ENCODE measurements around the gene PRKCE.
"Not testable (repeated sequence)": the region's sequence is repeated elsewhere in the genome, so short reads cannot be mapped to it uniquely, and the experiment has no call there.

PRKCE gene

GRCh38 chr2:45896311-45896710, 244.8 kb downstream of the PRKCE start:
- no peak for DNase-seq

GRCh38 chr2:45897842-45898241, 246.4 kb downstream of the PRKCE start:
- no peak for DNase-seq

GRCh38 chr2:45898819-45899218, 247.3 kb downstream of the PRKCE start:
- no peak for DNase-seq

GRCh38 chr2:45899926-45900325, 248.5 kb downstream of the PRKCE start:
- no peak for DNase-seq

DNA sequence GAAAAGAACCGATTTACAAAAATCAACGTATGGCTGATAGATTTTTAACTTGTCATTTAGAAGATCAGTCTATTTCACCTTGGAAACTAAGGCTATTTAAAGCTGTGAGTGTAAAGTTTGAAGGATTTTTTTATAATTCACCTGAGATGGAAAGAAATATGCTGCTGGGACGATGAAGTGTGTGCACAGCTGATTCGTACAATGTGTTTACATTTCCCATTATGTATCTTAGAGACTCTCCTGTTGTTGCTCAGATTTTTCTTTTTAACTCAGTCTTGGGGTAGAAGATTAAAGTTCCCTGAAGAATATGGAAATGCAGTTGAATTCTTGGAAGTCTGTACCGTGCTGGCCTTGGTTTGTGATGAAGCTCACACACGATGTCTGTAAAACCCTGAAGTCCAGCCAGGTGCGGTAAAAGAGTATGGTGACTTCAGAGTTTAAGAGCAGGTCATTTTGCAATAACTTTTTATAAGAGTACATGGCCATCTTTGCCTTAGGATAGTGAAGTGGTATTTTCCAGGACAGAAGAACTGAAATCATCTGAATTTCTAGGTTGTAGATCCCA, 250.1 kb downstream of the PRKCE start:
- DNase-seq, result no peak

DNA sequence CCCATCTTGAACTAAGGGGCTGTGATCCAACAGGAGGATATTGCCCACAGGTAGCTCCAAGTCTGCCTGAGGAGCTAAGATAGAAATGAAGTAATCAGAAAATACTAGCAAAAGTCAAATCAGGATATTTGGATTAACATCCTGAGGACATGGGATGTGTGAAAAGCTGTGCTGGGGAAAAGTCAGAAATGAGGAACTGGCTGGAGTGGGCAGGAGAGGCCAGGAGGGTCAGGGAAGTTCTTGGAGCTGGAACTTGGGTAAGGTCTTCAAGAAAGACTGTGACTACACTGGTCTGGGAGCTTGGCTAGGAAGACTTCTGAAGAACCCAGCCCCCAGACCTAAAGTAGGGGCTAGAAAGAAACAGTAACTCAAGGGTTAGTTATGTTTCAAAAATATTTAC, 250.9 kb downstream of the PRKCE start:
- DNase-seq, result no peak

DNA sequence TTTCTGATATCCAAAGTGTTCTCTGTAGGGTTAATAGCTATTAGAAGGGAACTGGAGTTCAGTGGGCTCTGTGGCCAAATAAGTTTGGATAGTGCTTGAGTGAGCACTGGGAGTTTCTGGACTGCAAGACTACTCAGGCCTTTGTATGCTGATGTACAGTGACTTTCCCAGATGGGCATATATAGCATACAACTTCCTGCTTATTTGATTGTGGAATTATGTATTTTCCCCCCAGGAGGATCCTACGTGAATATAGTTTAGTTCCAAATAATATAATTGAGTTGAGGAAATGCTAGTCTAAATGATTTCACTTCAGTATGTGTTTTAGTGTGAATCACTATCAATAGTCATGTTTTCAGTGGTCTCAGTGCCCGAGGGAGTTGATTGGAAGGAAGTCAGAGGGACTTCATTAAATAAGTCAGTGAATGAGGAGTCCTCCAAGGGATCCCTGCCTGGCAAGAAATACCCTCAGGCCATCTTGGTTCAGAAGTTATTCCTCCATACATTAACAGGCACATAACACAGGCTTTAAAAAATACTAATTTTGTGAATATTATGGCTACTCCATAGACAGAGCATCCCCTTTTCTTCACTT, 251.4 kb downstream of the PRKCE start:
- DNase-seq, result no peak

- DNase-seq, result no peak
Measured at GRCh38 chr2:45904267-45904945, 252.9 kb downstream of the PRKCE start.

DNA sequence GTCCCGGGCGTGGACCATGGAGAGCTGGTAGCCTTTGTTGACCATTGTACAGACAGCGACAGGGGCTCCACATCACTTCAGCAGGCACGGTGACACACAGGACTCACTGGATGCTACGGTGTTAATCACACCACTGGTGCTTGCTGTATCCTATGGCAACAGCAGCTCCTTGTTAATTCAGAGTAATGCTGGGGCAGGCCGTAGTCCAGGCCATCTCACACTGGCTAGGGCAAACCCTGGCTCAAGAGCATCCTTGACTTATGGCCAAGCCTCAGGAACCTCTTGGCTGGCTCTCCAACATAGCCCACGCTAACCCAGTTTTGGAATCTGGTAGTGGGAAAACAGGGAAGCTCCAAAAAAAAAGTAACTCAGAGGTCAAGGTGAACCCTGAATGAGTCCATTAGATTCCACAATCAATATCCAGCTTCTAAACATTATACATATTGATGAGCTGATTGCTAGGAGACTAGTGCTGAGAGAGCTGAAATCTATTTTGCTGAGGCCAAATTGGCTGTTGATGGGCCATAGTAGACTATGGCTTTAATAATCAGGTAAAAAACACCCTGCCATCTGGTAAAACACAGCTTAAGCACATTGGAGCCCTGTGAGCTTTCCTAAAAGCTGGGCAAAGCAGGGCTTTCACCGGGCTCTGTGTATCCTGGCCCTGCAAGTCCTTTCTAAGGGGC, 253.6 kb downstream of the PRKCE start:
- no peak for DNase-seq

DNA sequence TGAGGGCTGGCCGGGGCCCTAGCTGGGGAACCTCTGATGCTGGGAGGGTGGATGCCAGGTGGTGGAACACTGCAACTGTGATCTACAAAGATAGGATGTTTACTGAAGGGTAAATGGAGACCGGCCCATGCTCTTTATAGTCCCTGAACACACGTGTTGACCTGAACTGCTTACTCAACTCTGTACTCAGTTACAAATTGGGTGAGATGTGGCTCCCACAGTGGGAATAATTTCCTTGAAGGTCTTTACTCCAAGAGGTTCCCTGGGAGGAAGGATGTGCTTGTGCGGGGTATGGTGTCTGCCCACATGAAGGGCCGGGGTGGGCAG, 254.1 kb downstream of the PRKCE start:
- no peak for DNase-seq

DNA sequence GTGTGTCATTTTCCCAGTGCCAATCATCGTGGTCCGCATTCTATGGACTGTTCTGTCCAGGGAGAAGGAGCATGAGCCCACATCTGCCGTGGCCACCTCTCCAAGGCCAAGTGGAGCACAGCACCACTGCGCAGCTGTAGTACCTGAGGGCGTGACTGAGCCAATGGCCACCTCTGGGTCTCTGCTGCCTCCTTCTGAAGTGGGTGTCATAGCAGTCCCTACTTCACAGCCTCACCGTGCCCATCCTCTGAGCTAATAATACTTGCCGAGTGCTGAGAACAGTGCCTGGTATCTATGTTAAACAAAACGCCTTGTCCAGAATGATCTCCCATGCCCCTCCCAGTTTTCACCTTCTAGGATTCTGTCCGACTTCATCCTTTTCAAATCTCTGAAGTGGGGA, 256.1 kb downstream of the PRKCE start:
- DNase-seq, result no peak

DNA sequence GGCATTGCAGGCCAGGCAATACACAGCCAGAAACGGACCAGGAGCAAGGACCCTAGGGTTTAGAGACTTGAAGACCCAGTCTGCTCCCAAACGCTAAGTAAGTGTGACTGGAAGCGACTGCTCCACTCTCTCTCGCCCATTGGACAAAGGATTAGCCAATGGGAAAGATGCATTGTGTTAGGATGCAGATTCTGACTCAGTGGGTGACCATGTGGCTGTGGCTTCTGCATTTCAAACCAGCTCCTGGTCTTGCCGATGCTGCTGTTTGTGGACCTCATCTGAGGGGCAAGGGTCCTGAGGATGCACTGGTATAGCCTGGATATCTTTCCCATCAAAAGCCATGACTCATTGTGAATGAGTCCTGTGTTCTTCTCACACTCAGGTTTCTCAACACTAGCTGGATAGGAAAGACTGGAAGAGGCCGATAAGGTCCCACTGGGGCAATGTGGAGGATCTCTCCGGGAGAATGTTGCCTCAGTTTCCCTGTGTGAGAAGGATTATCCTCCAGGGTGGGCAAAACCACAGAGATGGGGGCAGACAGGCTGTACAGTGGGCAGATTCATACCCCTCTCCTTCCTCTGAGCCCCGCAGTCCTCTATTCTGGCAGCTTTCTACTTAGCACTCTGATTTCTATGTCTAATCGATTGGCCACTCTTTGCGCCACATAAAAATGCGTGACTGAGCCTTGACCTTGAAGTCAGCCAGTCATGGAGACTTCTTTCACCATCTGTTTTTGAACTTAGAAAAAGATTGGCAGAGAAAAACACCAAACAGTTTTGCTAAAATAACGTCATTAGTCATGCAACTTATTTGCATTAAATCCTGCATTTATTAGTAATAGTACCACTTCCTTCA, 257.1 kb downstream of the PRKCE start:
- no peak for DNase-seq

DNA sequence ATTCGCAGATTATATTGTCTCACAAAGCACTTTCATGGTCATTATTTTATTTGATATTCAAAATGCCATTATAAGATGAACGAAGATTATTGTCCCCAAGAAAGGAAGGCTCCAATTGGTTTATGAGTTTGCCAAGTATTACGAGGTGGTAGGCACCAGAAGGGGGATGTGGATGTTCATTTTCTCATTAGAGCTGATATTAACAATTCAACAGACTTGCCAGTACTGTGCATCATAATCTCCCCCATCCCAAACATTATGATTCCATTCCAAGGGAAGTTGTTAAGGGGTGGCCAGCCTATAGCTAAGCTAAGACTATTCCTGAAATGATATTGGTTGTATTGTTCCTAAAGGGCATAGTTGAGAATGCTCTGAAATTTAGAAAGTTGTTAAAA, 257.7 kb downstream of the PRKCE start:
- DNase-seq, result no peak

DNA sequence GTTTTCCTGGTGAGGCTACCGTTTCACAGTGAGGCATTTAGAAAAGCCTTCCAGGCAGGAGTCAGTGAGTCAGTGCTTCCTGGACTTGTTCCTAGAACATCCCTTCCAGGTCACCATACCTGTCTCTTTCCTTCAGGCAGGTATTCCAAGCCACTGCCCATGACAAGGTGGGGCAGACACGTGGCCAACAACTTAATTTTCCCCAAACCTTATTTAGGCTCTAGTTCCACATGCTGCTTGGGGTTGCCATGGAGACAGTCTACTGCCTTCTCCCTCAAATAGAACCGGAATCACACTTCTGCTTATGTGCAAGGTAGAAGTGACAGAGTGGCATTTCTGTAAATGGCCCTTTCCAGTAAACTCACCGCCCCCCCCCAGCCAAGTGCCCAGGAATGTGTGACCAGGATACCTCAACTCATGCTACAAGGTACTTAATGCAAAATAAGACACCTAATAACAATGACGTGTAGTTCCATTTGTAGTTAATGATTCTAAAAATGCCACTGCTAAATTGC, 258.3 kb downstream of the PRKCE start:
- DNase-seq, result peak in 1 of 2 donors; percentile 19

DNA sequence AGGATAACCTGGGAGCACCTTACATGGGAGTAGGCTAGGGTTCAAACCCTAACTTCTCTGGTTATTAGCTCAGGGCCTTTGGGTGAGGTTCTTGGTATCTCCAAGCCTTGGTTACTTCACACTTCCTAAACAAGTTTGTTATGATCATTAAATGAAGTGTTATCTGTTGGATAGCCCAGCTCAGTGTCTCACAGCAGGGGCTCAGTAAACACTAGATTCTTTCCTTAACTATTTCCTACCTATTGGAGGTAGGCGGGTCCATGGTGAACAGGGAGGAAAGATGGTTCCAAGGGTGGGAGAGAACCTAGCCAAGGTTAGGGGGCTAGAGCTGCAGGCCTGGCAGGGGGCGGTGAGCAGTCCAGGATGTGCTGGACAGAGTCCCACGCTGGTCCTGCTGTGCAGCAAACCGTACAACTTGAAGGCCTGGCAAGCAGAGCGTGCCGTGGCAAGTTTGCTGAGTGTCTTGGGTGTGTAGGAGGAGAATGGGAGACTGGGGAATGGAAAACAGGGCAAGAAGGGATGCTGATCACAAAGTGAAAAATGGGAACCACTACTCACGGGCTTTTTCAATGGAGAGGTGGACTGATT, 259.1 kb downstream of the PRKCE start:
- no peak for DNase-seq

- DNase-seq, result no peak
Measured at GRCh38 chr2:45911538-45911937, 260.1 kb downstream of the PRKCE start.

- no peak for DNase-seq
Measured at GRCh38 chr2:45912109-45912508, 260.6 kb downstream of the PRKCE start.

DNA sequence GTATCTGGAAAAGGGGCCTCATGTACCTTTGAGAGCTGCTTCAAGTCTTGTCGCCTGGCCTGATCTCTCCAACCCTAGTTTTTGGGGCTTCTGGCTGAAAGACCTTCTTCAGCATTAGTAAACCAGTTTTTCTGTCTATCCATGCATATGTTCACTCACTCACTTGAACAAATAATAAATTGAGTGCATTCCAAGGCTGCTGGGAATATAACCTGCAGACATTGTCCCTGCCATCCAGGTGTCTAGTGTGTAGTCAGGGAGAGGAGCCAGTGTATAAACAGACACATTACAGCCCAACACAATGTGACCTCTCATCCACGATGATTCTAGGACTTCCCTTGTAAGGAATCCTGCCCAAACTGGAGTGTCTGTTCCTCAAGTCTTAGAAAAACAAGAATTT, 262.1 kb downstream of the PRKCE start:
- DNase-seq, result no peak

DNA sequence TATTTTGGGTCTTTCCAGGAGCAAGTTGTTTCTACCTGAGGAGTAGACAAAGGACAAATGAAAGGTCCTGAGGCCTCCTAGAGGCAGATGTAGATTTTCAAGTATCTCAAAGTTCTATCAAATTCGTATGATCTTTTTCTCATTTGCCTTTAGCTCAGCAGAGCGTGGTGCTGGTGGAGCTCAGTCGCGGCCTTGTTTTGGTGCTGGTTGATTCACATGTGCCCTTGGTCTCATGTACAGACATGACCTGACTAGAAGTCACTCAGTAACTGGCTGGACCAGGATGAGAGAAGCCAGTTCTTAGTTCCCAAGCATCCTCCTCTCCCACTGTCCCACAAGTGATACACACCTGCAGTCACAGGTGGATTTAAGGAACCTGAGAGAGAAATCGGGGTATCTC, 264.0 kb downstream of the PRKCE start:
- no peak for DNase-seq

- not testable (repeated sequence) for DNase-seq
Measured at GRCh38 chr2:45917561-45918176, 266.2 kb downstream of the PRKCE start.

DNA sequence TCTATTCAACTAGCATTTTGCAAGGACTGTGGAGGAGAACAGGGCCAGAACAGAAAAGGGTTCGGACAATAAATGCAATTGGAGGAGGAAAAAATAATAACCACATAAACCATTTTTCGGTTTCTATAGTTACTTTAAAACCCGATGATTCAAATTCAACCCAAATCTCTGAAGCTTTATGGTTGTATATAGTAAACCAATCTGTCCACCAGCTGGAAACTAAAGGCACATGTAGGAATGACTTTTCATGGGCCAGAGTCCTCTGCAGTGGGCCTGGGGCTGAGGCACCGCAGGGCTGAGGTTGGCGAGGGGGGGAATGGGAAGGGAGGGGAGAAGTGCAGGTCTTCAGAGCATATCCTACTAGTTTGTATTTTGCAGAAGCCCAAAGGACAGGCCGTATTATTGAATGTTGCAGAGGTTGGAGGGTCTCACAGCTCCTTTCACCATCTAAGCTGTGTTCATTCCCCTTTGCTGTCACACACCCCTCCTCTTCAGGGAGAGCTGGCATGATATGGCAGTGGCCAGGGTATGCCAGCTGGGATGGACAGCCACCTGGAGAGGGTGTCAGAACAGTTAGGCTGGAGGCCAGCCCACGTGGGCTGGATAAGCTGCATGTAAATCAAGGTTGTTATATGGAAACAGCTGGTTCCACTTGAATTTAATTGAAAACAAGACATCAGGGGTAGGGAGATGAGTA, 267.1 kb downstream of the PRKCE start:
- DNase-seq, result no peak
